ENCODE results near the gene COL17A1. TPM values are rescaled to one million over a fixed set of nuclear protein-coding genes. Genes with fewer than 3 reads are reported as not detected.

Gene COL17A1
- total RNA-seq, 2 donors from 2014 or later, result 1.1 to 2.3 TPM

GRCh38 chr10:104002911-104003310 is 82.8 kb downstream of the COL17A1 start:
- H3K27ac ChIP-seq (ENCODE audit: low read depth, low read length), result no peak overlapping the region
- no peak for DNase-seq
- H3K9me3 ChIP-seq (ENCODE audit: control insufficient read depth, low read length), result no peaks in the 10 kb centered on the region
- WGBS, 2 experiments (ENCODE audit: insufficient coverage in 1 of 2, insufficient read length in 1 of 2), result 90 to 97% methylated on average over 1 of the region's 1 CpG
- Mint-ChIP-seq H3K27me3 (ENCODE audit: insufficient read depth) (no peaks in the 10 kb centered on the region), H3K9me3 (no peaks in the 10 kb centered on the region), H3K4me1 (no peaks in the 10 kb centered on the region), H3K36me3 (ENCODE audit: low read depth) (peaks cover 32% of the 10 kb centered on the region), H3K27ac (no peak overlapping the region), H3K4me3 (no peak overlapping the region)
- H3K9ac ChIP-seq (ENCODE audit: extremely low read depth, low read length, poor library complexity, severe bottlenecking), result no peak overlapping the region
- H3K4me3 ChIP-seq (ENCODE audit: low read length), result no peak overlapping the region
- TF ChIP-seq CTCF (conservative IDR thresholded peaks at IDR 0.05), result no peak
- no peaks in the 10 kb centered on the region for H3K27me3 ChIP-seq (ENCODE audit: control insufficient read depth, insufficient read depth, low read length, poor library complexity, severe bottlenecking)
- H3K4me1 ChIP-seq (ENCODE audit: control insufficient read depth, insufficient read depth, low read length), result no peaks in the 10 kb centered on the region
- H3K36me3 ChIP-seq (ENCODE audit: control insufficient read depth, insufficient read depth, low read length), result peaks cover 74% of the 10 kb centered on the region

GRCh38 chr10:103998805-103999204 is 86.9 kb downstream of the COL17A1 start:
- Histone ChIP-seq H3K9me3 (ENCODE audit: control insufficient read depth, low read length) (no peaks in the 10 kb centered on the region), H3K27me3 (ENCODE audit: control insufficient read depth, insufficient read depth, low read length, poor library complexity, severe bottlenecking) (no peaks in the 10 kb centered on the region), H3K9ac (ENCODE audit: extremely low read depth, low read length, poor library complexity, severe bottlenecking) (no peak overlapping the region), H3K27ac (ENCODE audit: low read depth, low read length) (no peak overlapping the region), H3K36me3 (ENCODE audit: control insufficient read depth, insufficient read depth, low read length) (peaks cover 55% of the 10 kb centered on the region), H3K4me3 (ENCODE audit: low read length) (no peak overlapping the region), H3K4me1 (ENCODE audit: control insufficient read depth, insufficient read depth, low read length) (no peaks in the 10 kb centered on the region)
- 97 to 100% methylated on average over 1 to 2 of the region's 2 CpGs for WGBS, 2 experiments (ENCODE audit: insufficient coverage in 1 of 2, insufficient read length in 1 of 2)
- no peak overlapping the region for H3K27ac Mint-ChIP-seq
- H3K4me1 Mint-ChIP-seq, result no peaks in the 10 kb centered on the region
- no peaks in the 10 kb centered on the region for H3K9me3 Mint-ChIP-seq
- no peak overlapping the region for H3K4me3 Mint-ChIP-seq
- peaks cover 31% of the 10 kb centered on the region for H3K36me3 Mint-ChIP-seq (ENCODE audit: low read depth)
- DNase-seq, result no peak
- no peak for TF ChIP-seq CTCF (conservative IDR thresholded peaks at IDR 0.05)
- H3K27me3 Mint-ChIP-seq (ENCODE audit: insufficient read depth), result no peaks in the 10 kb centered on the region

- Mint-ChIP-seq H3K9me3 (no peaks in the 10 kb centered on the region), H3K4me3 (no peak overlapping the region), H3K27me3 (ENCODE audit: insufficient read depth) (no peaks in the 10 kb centered on the region), H3K36me3 (ENCODE audit: low read depth) (peaks cover 16% of the 10 kb centered on the region), H3K27ac (no peak overlapping the region), H3K4me1 (peaks cover under 1% of the 10 kb centered on the region)
- Histone ChIP-seq H3K4me1 (ENCODE audit: control insufficient read depth, insufficient read depth, low read length) (no peaks in the 10 kb centered on the region), H3K9me3 (ENCODE audit: control insufficient read depth, low read length) (no peaks in the 10 kb centered on the region), H3K36me3 (ENCODE audit: control insufficient read depth, insufficient read depth, low read length) (peaks cover 26% of the 10 kb centered on the region), H3K27me3 (ENCODE audit: control insufficient read depth, insufficient read depth, low read length, poor library complexity, severe bottlenecking) (no peaks in the 10 kb centered on the region), H3K27ac (ENCODE audit: low read depth, low read length) (no peak overlapping the region), H3K9ac (ENCODE audit: extremely low read depth, low read length, poor library complexity, severe bottlenecking) (no peak overlapping the region), H3K4me3 (ENCODE audit: low read length) (no peak overlapping the region)
- TF ChIP-seq CTCF (conservative IDR thresholded peaks at IDR 0.05), result no peak
- 97 to 100% methylated on average over 1 of the region's 1 CpG for WGBS, 2 experiments (ENCODE audit: insufficient coverage in 1 of 2, insufficient read length in 1 of 2)
- no peak for DNase-seq
These were observed 90.5 kb downstream of the COL17A1 start for GRCh38 chr10:103995134-103995533.

Measured in endodermal cell (in vitro differentiated cells).